ENCODE measurements around the gene TMEM181. TPM values are rescaled to one million over a fixed set of nuclear protein-coding genes. Genes with fewer than 3 reads are reported as not detected.

The TMEM181 gene
- total RNA-seq, 2 donors from 2014 or later: 21.2 to 21.8 TPM

DNA sequence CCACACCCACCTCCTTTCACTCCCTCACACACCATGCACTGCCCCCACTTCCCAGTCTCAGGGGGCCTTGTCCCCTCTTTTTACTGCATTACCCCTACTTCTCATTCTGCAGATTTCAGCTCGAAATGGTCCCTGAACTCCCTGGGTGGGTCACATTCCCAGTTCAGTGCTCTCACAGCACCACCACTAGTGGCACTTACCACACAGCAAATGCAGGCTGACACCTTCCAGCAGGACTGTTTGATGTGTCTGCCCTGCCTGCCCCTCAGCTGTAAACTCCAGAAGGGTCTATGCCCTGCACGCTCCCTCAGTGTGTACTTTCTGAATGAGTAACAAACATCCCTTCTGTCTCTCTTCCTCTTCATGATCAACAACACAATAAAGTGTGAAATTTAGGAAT lies 80.6 kb downstream of the TMEM181 start:
- H3K9me3 ChIP-seq (ENCODE audit: control insufficient read depth, low read length): no peaks in the 10 kb centered on the region
- Mint-ChIP-seq H3K27me3 (ENCODE audit: insufficient read depth) (peaks cover 5% of the 10 kb centered on the region), H3K27ac (peak overlapping the region; percentile 13), H3K4me3 (peak overlapping the region; percentile 0), H3K4me1 (peaks cover 43% of the 10 kb centered on the region), H3K9me3 (no peaks in the 10 kb centered on the region), H3K36me3 (ENCODE audit: low read depth) (peaks cover 32% of the 10 kb centered on the region)
- peak; percentile 45 for DNase-seq
- H3K4me3 ChIP-seq (ENCODE audit: low read length): no peak overlapping the region
- peaks cover 47% of the 10 kb centered on the region for H3K36me3 ChIP-seq (ENCODE audit: control insufficient read depth, insufficient read depth, low read length)
- 92 to 100% methylated on average over 1 to 2 of the region's 2 CpGs for WGBS, 2 experiments (ENCODE audit: insufficient coverage in 1 of 2, insufficient read length in 1 of 2)
- TF ChIP-seq, protein P1, sequence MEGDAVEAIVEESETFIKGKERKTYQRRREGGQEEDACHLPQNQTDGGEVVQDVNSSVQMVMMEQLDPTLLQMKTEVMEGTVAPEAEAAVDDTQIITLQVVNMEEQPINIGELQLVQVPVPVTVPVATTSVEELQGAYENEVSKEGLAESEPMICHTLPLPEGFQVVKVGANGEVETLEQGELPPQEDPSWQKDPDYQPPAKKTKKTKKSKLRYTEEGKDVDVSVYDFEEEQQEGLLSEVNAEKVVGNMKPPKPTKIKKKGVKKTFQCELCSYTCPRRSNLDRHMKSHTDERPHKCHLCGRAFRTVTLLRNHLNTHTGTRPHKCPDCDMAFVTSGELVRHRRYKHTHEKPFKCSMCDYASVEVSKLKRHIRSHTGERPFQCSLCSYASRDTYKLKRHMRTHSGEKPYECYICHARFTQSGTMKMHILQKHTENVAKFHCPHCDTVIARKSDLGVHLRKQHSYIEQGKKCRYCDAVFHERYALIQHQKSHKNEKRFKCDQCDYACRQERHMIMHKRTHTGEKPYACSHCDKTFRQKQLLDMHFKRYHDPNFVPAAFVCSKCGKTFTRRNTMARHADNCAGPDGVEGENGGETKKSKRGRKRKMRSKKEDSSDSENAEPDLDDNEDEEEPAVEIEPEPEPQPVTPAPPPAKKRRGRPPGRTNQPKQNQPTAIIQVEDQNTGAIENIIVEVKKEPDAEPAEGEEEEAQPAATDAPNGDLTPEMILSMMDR (conservative IDR thresholded peaks at IDR 0.05): peak; percentile 13
- H3K27me3 ChIP-seq (ENCODE audit: control insufficient read depth, insufficient read depth, low read length, poor library complexity, severe bottlenecking): no peaks in the 10 kb centered on the region
- peaks cover 3% of the 10 kb centered on the region for H3K4me1 ChIP-seq (ENCODE audit: control insufficient read depth, insufficient read depth, low read length)
- no peak overlapping the region for H3K9ac ChIP-seq (ENCODE audit: extremely low read depth, low read length, poor library complexity, severe bottlenecking)
- H3K27ac ChIP-seq (ENCODE audit: low read depth, low read length): no peak overlapping the region

- peak overlapping the region; percentile 90 for H3K4me3 ChIP-seq (ENCODE audit: low read length)
- DNase-seq: peak; percentile 24
- H3K9ac ChIP-seq (ENCODE audit: extremely low read depth, low read length, poor library complexity, severe bottlenecking): no peak overlapping the region
- H3K4me1 ChIP-seq (ENCODE audit: control insufficient read depth, insufficient read depth, low read length): peaks cover 3% of the 10 kb centered on the region
- Mint-ChIP-seq H3K36me3 (ENCODE audit: low read depth) (peaks cover 18% of the 10 kb centered on the region), H3K27me3 (ENCODE audit: insufficient read depth) (peaks cover 21% of the 10 kb centered on the region), H3K9me3 (no peaks in the 10 kb centered on the region), H3K4me3 (no peak overlapping the region), H3K27ac (no peak overlapping the region), H3K4me1 (peaks cover 44% of the 10 kb centered on the region)
- no peaks in the 10 kb centered on the region for H3K9me3 ChIP-seq (ENCODE audit: control insufficient read depth, low read length)
- H3K36me3 ChIP-seq (ENCODE audit: control insufficient read depth, insufficient read depth, low read length): peaks cover 36% of the 10 kb centered on the region
- peaks cover 11% of the 10 kb centered on the region for H3K27me3 ChIP-seq (ENCODE audit: control insufficient read depth, insufficient read depth, low read length, poor library complexity, severe bottlenecking)
- WGBS, 2 experiments (ENCODE audit: insufficient coverage in 1 of 2, insufficient read length in 1 of 2): 94% methylated on average over 6 to 8 of the region's 8 CpGs
- TF ChIP-seq, protein P1 (conservative IDR thresholded peaks at IDR 0.05): no peak
- no peak overlapping the region for H3K27ac ChIP-seq (ENCODE audit: low read depth, low read length)
Observed at GRCh38 chr6:158642097-158642601, 82.3 kb downstream of the TMEM181 start.

DNA sequence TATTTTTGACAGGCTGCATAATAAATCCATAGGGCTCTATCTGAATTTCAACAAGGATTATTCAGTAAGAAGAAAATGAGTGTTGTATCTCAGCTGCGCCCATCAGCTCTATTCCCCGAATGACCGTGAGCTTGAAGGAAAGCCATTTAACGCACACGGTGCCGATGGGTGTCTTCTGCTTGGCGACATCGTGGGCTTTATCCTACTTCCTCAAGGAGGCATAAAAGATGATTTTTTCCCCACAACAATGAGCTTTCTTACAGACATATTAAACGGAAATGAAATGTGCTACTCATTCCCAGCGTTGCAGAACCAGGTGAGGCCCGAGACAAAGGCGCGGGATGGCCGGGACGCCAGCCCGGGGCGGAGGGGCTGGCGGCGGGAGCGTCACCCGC lies 83.9 kb downstream of the TMEM181 start:
- Histone ChIP-seq H3K4me3 (ENCODE audit: low read length) (peak overlapping the region; percentile 90), H3K36me3 (ENCODE audit: control insufficient read depth, insufficient read depth, low read length) (peaks cover 30% of the 10 kb centered on the region), H3K9me3 (ENCODE audit: control insufficient read depth, low read length) (no peaks in the 10 kb centered on the region), H3K27ac (ENCODE audit: low read depth, low read length) (peak overlapping the region; percentile 87), H3K27me3 (ENCODE audit: control insufficient read depth, insufficient read depth, low read length, poor library complexity, severe bottlenecking) (peaks cover 11% of the 10 kb centered on the region), H3K4me1 (ENCODE audit: control insufficient read depth, insufficient read depth, low read length) (peaks cover 3% of the 10 kb centered on the region), H3K9ac (ENCODE audit: extremely low read depth, low read length, poor library complexity, severe bottlenecking) (peak overlapping the region; percentile 93)
- no peak for DNase-seq
- peak overlapping the region; percentile 84 for H3K4me3 Mint-ChIP-seq
- WGBS, 2 experiments (ENCODE audit: insufficient coverage in 1 of 2, insufficient read length in 1 of 2): 7 to 15% methylated on average over 8 to 21 of the region's 21 CpGs
- peaks cover 9% of the 10 kb centered on the region for H3K36me3 Mint-ChIP-seq (ENCODE audit: low read depth)
- peaks cover 25% of the 10 kb centered on the region for H3K27me3 Mint-ChIP-seq (ENCODE audit: insufficient read depth)
- H3K9me3 Mint-ChIP-seq: no peaks in the 10 kb centered on the region
- H3K4me1 Mint-ChIP-seq: peaks cover 41% of the 10 kb centered on the region
- H3K27ac Mint-ChIP-seq: peak overlapping the region; percentile 95
- TF ChIP-seq, protein P1 (conservative IDR thresholded peaks at IDR 0.05): no peak

All from endodermal cell (in vitro differentiated cells).